Stimulated activated CD8-positive, alpha-beta memory T cell treated with anti-CD3 and anti-CD28 coated beads, Interleukin-7, amount 100 ng/mL, for 1 hour (primary cell): ENCODE data around the gene SEMA6A.

ENCODE experiments used
- DNase-seq, 2 donors: peaks; one replicate each; pipeline ENCODE4 v3.0.0-alpha.2; 2020; ENCODE audit warnings: low read depth in 2 of 2

SEMA6A gene, protein sequence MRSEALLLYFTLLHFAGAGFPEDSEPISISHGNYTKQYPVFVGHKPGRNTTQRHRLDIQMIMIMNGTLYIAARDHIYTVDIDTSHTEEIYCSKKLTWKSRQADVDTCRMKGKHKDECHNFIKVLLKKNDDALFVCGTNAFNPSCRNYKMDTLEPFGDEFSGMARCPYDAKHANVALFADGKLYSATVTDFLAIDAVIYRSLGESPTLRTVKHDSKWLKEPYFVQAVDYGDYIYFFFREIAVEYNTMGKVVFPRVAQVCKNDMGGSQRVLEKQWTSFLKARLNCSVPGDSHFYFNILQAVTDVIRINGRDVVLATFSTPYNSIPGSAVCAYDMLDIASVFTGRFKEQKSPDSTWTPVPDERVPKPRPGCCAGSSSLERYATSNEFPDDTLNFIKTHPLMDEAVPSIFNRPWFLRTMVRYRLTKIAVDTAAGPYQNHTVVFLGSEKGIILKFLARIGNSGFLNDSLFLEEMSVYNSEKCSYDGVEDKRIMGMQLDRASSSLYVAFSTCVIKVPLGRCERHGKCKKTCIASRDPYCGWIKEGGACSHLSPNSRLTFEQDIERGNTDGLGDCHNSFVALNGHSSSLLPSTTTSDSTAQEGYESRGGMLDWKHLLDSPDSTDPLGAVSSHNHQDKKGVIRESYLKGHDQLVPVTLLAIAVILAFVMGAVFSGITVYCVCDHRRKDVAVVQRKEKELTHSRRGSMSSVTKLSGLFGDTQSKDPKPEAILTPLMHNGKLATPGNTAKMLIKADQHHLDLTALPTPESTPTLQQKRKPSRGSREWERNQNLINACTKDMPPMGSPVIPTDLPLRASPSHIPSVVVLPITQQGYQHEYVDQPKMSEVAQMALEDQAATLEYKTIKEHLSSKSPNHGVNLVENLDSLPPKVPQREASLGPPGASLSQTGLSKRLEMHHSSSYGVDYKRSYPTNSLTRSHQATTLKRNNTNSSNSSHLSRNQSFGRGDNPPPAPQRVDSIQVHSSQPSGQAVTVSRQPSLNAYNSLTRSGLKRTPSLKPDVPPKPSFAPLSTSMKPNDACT

DNA sequence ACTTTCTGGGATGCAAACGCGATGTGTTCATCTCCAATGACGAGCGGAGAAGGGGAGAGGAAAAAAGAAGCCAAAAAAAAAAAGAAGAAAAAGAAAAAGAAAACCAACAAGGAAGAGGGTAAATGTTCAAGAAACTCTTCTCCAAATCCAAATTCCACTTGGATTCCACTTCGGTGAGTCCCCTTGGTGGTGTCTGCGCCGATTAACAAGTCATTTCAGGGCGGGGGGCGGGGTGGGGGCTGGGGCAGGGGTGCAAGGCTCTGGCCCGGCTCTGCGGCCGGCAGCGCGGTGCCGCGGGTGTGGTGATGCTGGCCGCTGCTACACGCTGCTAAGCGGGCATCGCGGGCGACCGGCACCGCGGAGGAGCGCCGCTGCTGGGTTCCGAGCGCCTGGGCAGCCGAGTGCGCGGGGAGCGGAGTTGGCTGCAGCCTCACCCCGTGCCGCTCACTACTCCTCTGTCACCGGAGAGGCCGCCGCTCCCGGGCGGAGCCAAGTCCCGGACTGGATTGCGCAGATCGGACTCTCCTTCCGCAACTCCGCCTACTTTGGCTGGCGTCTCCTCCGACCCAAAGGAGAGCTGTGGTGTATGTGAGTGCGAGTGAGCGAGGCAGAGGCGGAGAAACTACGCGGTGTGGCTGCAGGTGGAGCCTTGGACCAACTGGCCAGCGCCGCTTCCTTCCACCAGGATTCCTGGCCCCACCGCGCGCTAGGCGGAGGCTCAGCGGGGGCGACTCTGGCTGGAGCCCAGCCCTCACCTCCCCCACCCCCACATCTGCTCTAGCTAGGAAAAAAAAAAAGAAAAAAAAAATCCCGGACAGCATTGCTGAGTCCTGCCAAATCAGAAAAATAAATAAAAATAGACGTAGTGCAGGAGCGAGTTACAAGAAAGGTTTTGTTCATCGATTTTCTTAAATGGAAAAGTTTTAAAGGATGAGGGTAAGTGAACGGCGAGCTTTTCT is at the start of gene SEMA6A:
TSS of gene SEMA6A (minus strand) at position 457 of the 959 bp plus-strand sequence. CDS start 69,879 bp downstream, outside the sequence.
- no peak for DNase-seq

DNA sequence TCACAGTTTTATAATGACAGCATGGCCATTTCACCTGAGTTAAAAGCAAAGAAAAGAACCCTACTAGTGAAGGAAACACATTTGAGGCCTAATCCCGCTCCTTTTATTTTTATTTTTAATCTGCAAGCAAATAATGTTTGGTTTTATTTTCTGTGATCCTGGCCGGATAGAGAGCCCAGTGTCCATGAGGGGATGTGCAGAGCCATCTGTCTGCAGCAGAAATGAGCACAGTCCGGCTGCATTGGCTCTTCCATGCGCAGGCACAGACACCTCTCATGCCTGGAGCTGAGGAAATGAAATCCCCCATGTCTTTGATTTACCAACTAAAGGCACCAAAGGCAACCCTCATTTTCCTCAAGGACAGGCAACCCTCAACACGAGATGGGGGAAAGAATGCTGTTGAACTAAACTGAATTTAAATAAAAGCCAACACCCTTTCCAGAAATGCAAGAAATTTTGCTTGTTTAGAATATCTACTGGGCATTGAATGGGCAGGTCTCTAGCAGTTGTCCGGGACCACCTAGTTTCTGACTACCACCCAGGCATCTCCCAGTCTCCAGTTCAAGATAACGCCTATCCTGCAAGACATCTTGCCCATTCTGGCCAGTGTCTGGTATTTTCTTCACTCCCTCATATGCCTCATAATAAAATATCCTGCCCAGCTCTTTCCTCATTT is 47.9 kb upstream of the SEMA6A start:
- no peak for DNase-seq

DNA sequence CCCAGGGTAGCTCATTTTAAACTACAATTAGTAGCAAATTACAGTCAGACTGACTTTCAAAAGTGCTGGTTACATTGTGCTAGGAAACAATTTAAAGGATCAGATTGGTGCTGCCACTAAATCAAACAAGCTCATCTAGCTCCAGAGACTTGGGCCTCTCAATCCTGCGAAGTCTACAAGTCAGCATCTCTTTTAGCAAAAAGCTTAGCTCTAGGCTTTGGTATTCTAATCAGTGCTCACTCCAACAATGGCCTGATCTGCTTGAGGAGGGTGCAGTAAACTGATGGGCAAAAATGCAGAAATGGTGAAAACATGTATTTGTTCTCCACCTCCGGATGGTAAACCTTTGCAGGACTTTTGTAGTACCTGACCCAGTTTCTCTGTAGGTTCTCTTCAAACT is 47.0 kb upstream of the SEMA6A start:
- no peak for DNase-seq

DNA sequence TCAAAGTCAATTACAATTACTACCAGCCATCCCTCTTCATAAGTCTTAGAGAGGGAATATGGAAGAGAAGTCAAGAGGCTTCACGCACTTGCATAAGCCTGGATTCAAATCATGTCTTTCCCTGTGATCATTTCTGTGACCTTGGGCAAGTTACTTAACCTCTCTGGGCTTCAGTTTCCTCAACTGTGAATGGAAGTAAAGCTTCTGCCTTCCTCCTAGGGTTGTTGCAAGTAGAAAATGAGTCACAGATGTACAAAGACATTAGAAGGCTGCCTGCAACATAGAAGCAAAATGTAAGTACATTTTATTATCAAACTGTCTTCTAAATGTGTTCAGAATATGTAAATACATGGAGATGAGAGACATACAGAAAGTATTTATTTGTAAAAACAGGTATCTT is 42.3 kb upstream of the SEMA6A start:
- no peak for DNase-seq

DNA sequence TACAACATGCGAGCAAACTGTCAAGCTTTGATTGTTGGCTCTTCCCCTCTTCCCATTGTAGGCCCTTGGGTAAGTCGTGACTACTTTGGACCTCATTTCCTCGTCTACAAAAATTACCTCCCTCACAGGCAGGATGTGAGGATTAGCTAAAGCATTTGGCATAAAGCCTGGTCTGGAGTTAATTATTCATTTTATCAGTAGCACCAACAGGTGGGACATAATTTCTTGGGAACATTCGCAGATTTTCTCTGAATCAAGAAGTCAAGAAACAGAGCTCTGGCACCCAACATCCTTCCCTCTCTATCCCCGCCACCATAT is 39.9 kb upstream of the SEMA6A start:
- DNase-seq = no peak

DNA sequence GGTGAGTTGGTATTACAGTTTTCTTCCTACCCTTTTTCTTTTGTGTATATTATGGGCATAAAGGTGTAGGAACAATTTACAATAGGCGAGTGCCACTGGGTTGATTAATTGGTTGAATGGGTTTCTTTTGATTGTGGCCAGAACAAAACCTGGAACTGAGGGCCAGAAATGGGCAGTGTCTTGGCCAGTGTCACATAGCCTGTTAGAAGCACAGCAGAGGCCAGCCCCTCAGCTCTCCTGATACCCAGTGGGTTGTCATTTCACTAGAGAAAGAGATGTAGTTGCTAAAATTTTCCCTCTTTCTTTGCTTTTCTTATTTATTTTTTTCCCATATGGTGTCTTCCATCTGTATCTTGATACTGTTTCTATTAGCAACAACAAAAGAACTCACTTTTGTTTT is 38.8 kb upstream of the SEMA6A start:
- no peak for DNase-seq

DNA sequence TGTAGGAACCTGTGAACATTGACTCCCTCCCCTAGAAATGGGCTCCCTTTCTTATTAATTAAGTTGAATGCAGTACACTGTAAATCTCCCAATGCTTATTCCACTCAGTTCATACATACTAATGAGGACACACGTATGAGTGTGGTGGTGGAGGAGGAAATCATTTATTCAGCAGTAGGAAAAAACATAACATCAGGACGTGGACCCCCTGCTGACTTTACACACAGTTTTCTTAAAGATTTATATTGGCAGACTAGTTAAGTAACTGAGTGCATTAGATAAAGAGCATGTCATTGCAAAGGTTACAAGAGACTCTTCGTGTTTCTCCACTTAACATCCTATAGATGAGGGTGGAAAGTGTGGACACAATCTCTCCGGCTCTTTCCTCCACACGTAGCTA is 37.8 kb upstream of the SEMA6A start:
- no peak for DNase-seq

DNA sequence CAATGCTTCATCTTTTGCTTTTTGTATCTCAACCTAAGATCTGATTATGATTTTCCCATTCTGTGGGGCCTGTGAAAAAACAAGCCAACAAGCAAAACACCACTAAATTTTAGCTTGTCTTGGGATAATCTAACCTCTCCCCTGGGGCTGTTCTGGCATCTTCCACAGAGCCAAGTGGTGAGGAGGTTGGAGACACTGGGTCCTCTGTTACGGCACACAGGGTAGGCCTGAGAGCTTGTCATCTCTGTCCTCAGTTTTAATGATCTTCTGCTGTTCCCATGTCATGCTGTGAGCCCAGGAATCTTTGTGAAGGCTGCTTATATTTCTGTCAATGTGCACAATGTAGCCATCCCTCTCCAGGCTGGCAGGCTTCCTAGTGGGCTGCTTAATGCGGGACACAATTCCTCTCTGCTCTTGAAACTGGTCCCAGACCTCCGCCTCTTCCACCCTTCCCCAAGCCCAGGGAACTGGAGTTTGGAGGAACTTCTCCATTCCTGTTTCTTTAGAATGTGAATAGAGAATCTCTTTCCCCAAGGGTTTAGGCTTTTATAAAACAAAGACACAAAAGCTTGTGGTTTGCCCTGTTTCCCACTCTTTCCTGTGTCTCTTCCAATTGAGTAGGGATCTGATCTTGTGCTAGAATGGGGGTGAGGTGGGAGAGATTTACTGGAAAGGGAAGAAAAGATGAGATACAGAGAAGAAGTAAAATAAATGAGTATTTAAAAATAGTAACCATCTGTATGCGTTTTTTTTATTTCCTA is 30.9 kb upstream of the SEMA6A start:
- DNase-seq = no peak

DNA sequence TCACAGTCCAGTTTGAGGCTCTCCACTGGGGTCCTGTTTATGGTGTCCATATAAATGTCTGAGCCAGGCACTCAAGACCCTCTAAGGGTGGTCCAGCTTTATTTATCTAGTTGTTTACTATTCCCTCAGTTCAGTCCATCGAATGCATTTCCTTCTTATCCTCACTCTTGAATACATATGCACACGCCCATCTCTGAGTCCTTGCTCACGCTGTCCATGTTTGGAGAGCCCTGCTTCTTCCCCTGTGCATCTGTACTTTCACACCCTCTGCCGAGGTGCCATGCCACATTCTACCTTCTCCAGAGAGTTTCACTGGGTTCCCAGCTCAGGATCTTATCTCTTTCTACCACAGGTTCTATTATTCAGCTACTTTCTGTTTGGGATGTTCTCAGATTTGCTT is 30.2 kb upstream of the SEMA6A start:
- DNase-seq = no peak

DNA sequence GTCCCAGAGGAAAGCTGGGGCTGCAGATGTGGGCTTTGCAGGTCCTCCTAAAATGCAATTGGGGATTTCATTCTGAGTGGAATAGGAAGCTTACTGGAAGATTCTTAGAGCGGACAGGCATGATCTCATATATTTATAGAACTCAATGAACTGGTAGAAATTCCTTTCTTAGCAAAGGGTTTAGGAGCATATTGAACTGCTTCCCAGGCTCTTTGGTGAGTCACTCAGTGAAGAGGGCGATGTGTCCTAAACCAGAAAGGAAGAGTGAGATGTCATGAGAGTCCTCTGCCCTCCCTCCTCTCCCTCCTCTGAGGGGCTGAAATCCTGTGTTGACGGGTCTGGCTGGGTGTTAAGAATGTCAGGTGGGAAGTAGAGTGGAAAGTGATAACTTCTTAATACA is 26.3 kb upstream of the SEMA6A start:
- DNase-seq = no peak

DNA sequence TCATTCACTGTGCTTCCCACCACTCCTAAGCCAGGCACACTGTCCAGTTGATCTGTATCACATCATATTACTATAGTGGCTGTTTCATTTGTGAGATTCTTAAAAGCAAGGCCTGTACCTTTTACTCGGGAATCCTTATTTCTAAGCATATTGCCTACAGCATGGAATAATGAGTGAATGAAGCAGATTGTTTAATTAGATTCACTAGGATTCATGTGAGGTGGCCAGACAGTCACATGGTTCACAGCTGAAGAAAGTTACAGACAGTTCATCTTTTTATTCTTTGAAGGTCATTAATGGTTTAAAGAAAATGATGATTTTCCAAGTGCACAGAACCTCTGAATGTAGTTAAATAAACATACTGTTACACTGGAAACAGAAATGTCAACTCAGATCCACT is 24.3 kb upstream of the SEMA6A start:
- no peak for DNase-seq

DNA sequence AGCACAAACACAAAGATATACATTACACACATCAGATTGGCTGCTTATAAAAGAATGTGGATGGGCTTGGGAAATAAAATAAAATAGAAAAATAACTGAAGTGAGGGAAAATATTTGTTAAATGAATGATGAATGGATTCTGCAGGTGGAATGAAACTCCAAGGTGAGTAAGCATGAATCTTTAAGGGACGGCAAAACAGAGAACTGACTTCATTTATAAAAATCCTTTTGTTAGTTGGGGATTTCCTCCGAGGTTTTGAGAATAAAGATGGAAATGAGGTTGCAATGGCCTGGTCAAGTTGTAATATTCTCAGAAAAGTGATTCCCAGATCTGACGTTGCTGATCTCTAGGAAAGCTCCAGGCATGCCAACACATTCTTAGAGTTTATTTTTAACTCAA is 20.9 kb upstream of the SEMA6A start:
- DNase-seq = no peak

DNA sequence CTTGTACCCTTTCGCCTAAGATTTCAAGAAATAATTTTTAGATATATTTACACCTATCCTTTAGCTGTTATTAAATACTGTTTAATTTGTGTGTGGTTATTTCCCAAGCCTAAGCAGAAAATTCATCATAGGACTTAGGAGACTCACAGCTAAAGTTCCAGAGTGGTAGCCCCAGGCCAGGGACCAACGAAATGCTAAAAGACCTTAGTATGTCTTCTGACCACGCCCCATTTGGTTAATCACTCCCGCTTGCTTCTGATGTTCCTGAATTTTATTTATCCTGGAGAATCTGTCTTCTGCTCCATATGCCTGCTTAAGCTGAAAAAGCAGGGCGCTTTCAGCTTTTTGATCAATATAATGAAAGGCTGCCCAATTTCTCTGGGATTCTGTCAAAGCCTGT is 18.7 kb upstream of the SEMA6A start:
- no peak for DNase-seq

DNA sequence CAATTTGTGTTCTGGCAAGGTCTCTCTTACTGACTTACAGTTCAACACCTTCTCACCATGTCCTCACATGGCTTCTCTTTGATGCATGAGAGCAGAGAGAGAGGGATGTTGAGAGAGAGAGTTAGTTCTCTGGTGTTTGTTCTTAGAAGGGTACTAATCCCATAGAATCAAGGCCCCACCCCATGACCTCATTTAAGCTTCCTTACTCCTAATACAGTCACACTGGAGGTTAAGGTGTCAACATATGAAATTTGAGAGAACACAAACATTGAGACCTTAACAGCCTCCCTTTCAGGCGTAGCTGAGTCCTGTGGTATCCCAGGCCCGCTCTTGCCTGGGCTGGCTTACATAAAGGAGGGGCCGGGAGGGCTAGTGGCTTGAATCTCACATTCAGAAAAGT is 10.6 kb upstream of the SEMA6A start:
- no peak for DNase-seq

DNA sequence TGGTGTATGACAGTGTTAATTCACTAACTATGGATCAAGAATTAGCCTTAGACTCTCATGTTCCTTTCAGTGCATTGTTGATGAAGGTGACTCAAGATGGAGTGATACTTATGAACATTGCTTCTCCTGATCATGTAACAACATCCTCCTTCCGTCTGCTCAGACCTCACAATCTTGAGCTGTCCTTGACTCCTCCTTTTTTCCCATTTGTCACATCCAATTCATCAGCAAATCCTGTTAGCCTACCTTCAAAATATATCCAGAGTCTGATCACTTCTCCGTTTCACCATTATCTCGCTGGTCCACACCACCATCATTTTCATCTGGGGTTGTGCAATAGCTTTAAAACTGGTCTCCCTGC is 9.2 kb upstream of the SEMA6A start:
- no peak for DNase-seq

DNA sequence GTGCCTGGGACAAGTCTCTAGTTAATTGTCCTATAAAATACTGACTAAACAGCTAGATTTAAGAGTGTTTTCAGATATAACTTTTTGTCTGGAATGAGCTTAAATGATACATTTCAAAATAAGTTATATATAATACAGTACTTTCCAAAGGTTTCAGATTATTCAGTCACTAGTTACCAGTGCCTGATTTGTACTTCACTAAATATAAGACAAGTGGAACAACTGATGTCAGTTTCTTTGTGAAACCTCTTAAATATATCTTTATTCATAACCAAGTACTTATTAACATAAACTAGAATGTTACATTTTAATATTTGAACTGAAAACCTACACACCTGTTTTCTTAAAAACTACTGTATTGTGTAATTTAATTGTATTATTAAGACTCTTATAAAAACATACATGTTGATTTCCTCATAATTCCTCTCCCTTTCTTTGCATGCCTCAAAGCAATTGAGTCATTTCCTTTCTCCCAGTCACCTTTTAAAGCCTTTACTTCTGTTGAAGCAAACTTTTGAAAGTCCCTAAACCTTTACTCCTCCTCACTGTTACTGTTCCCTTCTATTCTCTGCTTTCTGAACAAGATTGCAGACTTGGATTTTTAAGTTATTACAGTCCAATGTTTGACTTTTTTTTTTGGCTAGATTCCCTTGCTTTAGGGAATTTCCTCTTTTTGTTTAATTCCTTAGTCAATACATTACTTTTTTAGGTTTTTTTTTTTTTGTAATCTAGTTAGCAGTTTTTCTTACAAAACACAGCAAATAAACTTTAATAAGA is 8.7 kb upstream of the SEMA6A start:
- no peak for DNase-seq

DNA sequence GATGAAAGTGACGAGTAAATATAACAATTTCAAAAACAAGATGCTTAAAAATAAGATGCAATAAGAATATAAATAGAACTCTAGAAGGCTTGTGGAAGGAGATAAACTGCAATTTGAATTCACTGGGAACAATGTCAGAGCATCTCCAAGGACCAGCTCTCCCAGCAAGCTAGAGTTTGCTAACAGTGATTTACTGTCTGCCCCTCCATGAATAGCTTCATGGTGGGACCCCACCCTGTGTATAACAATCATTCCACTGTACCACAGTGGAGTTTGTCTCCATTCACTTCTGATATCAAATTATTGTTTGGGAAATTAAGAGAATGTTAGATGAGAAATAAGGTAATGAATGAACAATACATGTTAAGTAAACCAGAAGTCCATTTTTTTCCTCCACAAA is 7.3 kb upstream of the SEMA6A start:
- DNase-seq = no peak

DNA sequence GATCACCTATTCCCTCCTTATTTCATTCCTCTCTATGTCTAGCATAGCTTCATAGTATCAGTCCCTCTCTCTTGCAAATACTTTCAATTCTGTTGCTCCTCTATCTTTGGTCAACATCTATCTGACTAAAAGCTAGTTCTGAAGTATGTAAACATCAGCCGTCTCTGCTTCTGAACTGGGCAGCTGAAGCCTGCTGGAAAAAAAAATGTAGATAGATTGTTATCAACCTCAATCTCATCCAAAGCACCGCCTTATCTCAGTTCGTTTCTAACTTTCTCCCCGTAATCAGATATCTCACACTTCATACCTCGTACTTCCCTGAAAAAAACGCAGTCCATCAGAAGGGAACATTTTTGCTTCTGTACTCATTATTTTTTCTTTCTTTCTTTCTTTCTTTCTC is 4.5 kb upstream of the SEMA6A start:
- no peak for DNase-seq

DNA sequence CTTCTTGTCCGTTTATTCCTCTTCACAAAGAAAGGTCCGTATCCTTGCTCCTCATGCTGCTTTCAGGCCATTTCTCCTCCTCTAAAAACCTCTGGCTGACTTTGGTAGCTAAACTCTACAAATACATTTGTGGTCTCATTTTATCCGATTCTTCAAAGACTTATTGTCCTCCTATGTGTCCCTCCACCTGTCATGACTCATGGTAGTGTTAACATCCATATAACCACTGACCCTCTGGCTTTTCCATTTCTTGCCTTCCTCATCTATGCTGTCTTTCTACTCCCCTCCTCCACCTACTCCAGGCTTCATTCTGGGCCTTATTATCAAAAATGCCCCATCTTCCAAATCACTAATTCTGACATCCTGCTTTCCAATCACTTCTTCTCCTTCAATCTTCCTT is 4.1 kb upstream of the SEMA6A start:
- DNase-seq = no peak
